Breast epithelium (tissue), 3 donors: Measurements from ENCODE around the gene C1orf232.
A peak's percentile ranks its signal among the peaks of the same experiment; 100 is the strongest.

Experiments used
- CTCF ChIP-seq, 3 donors: fragments of 450-650 bp; IDR thresholded peaks; one replicate each; pipeline ENCODE4 v1.5.1; 2016 to 2017; ENCODE audit warnings: antibody characterized with exemption in 3 of 3, mild to moderate bottlenecking in 3 of 3, moderate library complexity in 3 of 3
- POLR2A ChIP-seq: fragments of 450-650 bp; IDR thresholded peaks from one replicate; pipeline ENCODE4 v1.6.1; 2016; ENCODE audit warnings: antibody characterized with exemption, mild to moderate bottlenecking, moderate library complexity
- POLR2AphosphoS5 ChIP-seq, 3 donors: sonication (generic); formaldehyde crosslinking; IDR thresholded peaks; one replicate each; pipeline ENCODE4 v1.6.1; 2017; ENCODE audit warnings: antibody characterized with exemption in 3 of 3

DNA sequence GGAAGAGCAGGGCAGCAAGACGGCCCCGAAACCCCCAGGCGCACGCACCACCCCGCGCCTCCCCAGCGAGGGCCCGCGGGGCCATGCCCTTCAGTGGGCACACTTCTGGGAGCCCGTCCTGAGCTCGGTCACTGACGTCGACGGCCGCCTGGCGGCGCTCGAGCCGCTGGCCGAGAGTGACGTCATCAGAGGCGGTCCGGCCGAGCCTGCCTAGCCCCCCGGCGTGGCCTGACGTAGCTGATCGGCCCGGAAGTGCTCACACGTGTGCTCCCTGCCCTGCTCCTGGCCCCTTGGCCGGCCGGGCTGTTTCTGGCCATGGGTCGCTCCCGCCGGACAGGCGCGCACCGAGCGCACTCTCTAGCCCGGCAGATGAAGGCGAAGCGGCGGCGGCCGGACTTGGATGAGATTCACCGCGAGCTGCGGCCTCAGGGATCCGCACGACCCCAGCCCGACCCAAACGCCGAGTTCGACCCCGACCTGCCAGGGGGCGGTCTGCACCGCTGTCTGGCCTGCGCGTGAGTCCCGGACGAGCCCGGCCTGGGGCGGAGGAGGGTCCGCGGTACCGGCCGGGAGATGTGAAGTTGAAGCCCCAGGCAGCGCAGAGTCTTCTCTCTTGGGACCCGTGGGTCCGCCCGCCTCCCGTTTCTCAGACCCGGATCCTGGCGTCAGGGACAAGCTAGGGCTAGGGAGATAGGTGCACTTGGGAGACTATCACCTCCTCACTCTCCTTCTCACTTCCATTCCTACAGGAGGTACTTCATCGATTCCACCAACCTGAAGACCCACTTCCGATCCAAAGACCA is 1.1 kb upstream of the C1orf232 start, which contains the start of gene ZNF593:
- TF ChIP-seq POLR2A (peak; percentile 52), CTCF (IDR thresholded peaks at IDR 0.05) (peak; percentile 93 to 94 (median 94)), POLR2AphosphoS5 (IDR thresholded peaks at IDR 0.05) (peak; percentile 78 to 88 (median 87))
